ENCODE data around the gene PPP2R5E.

GRCh38 chr14:63398952-63399351 lies 144.2 kb downstream of the PPP2R5E start:
- TF ChIP-seq CTCF (IDR thresholded peaks at IDR 0.05) (no peak), EZH2phosphoT487 (IDR thresholded peaks at IDR 0.05) (no peak), EZH2 (IDR thresholded peaks at IDR 0.05) (no peak)
